ENCODE data around the gene PDE11A. TPM values are rescaled to one million over a fixed set of nuclear protein-coding genes. Genes with fewer than 3 reads are reported as not detected.

Gene PDE11A
- total RNA-seq, 1 donor from 2014 or later = not detected

- intact Hi-C loops (cut with micrococcal nuclease) = no loop called here
These were observed 366.9 kb downstream of the PDE11A start for GRCh38 chr2:177705511-177706173.

GRCh38 chr2:177703159-177703558, 369.4 kb downstream of the PDE11A start:
- intact Hi-C loops (cut with micrococcal nuclease) = no loop called here

GRCh38 chr2:177698281-177698680, 374.3 kb downstream of the PDE11A start:
- intact Hi-C loops (cut with micrococcal nuclease) = no loop called here

- intact Hi-C loops (cut with micrococcal nuclease) = no loop called here
These were observed 378.2 kb downstream of the PDE11A start for GRCh38 chr2:177694348-177694747.

GRCh38 chr2:177693658-177694339, 378.8 kb downstream of the PDE11A start:
- intact Hi-C loops (cut with micrococcal nuclease) = no loop called here

GRCh38 chr2:177692783-177693269, 379.8 kb downstream of the PDE11A start:
- intact Hi-C loops (cut with micrococcal nuclease) = no loop called here

- intact Hi-C loops (cut with micrococcal nuclease) = no loop called here
These were observed 380.4 kb downstream of the PDE11A start for GRCh38 chr2:177692042-177692782.

GRCh38 chr2:177691177-177691576, 381.4 kb downstream of the PDE11A start:
- intact Hi-C loops (cut with micrococcal nuclease) = no loop called here

- intact Hi-C loops (cut with micrococcal nuclease) = no loop called here
These were observed 383.0 kb downstream of the PDE11A start for GRCh38 chr2:177689623-177690022.

- intact Hi-C loops (cut with micrococcal nuclease) = no loop called here
These were observed 383.7 kb downstream of the PDE11A start for GRCh38 chr2:177688844-177689243.

- intact Hi-C loops (cut with micrococcal nuclease) = no loop called here
These were observed 388.9 kb downstream of the PDE11A start for GRCh38 chr2:177683661-177684069.

- intact Hi-C loops (cut with micrococcal nuclease) = no loop called here
These were observed 389.5 kb downstream of the PDE11A start for GRCh38 chr2:177682836-177683660.

- intact Hi-C loops (cut with micrococcal nuclease) = no loop called here
These were observed 390.6 kb downstream of the PDE11A start for GRCh38 chr2:177682006-177682405.

GRCh38 chr2:177680866-177681712, 391.5 kb downstream of the PDE11A start:
- intact Hi-C loops (cut with micrococcal nuclease) = no loop called here

- intact Hi-C loops (cut with micrococcal nuclease) = no loop called here
These were observed 392.7 kb downstream of the PDE11A start for GRCh38 chr2:177679611-177680605.

GRCh38 chr2:177678939-177679338, 393.6 kb downstream of the PDE11A start:
- intact Hi-C loops (cut with micrococcal nuclease) = no loop called here

GRCh38 chr2:177676636-177677035, 395.9 kb downstream of the PDE11A start:
- intact Hi-C loops (cut with micrococcal nuclease) = no loop called here

- intact Hi-C loops (cut with micrococcal nuclease) = no loop called here
These were observed 396.8 kb downstream of the PDE11A start for GRCh38 chr2:177675825-177676224.

- intact Hi-C loops (cut with micrococcal nuclease) = no loop called here
These were observed 397.2 kb downstream of the PDE11A start for GRCh38 chr2:177675350-177675821.
